Measurements from ENCODE around the gene NOC2L.
"Not testable (repeated sequence)": the region's sequence is repeated elsewhere in the genome, so short reads cannot be mapped to it uniquely, and the experiment has no call there.

The NOC2L gene

GRCh38 chr1:960363-961131 is 1.5 kb upstream of the NOC2L start, which contains the start of gene KLHL17:
Gene KLHL17 (plus strand): TSS chr1:960584. CDS start chr1:960694, 110 bp downstream.
- DNase-seq, result peak; percentile 63

DNA sequence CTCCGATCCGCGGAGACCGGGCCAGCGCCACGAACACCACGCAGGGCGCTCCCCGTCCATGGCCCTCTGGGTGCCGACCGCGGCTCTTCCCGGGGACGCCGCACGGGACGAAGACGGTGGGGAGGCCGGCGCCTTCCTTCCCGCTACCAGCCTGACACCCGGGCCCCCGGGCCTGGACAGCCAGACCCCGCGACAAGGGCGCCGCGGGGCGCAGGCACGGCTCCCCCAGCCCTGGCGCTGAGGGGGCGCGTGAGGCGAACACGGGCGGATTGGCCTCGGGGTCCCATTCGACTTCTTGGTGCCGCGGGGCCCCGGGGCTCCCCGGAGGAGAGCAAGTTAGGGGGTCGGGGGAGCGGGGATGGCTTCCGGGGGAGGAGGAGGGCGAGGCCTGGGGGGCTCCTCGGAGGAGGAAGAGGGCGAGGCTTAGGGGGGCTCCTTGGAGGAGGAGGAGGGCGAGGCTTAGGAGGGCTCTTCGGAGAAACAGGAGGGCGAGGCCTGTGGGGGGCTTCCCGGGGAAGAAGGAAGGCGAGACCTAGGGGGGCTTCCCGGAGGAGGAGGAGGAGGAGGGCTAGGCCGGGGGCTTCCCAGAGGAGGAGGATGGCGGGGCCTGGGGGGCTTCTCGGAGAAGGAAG is 791 bp upstream of the NOC2L start:
- DNase-seq, result no peak

DNA sequence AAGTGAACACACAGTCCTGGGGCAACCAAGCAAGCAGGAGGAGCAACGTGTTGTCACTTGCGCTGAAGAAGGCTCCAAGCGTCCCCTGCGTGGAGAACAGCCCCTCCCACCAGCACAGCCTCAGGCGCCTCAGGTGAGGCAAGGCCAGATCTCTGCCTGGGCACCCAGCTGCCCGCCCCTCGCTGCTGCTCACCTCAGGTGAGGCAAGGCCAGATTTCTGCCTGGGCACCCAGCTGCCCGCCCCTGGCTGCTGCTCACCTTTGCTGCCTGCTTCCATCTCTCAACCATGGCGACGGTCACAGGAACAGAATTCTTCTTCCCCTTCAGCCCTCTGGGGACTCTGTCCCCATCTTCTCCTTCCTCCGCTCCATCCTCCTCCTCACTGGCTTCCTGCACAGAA is 2.4 kb downstream of the NOC2L start:
- no peak for DNase-seq

DNA sequence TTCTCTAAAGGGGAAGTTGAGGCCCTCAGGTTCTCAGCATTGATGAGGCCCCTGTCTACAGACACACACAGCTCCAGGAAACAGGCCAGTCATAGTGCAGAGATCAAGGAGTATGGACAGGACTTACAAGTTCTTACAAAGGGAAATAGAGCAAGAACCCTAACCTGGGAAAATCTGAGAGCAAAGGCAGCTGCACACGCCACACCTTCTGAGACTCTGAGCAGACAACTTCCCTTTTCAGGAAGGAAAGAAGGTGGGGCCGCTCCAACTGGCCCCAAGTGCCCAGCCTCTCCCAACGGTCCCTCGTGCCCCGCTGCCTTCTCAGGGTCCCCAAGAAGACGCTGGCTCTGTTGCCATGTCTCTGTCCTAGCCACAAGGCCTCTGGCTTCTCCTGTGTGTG is 3.6 kb downstream of the NOC2L start:
- no peak for DNase-seq

DNA sequence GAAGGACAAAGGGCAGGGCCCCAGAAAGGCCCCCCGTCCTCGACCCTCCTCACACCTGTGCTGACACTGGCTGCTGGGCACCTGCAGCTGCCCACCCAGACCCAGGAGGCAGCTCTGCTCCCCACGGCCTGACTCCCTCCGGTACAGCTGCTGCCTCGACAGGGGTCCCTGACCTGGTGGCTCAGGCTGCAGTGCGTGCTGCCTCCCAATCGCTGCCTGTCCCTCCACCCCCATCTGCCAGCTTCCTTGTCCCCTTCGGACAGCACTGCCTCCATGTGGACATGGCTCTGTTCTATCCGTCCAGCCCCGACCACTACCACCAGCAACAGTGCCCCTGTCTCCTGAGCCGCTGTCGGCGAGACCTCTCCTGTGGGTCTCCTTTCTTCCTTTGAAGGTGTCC is 4.1 kb downstream of the NOC2L start:
- no peak for DNase-seq

DNA sequence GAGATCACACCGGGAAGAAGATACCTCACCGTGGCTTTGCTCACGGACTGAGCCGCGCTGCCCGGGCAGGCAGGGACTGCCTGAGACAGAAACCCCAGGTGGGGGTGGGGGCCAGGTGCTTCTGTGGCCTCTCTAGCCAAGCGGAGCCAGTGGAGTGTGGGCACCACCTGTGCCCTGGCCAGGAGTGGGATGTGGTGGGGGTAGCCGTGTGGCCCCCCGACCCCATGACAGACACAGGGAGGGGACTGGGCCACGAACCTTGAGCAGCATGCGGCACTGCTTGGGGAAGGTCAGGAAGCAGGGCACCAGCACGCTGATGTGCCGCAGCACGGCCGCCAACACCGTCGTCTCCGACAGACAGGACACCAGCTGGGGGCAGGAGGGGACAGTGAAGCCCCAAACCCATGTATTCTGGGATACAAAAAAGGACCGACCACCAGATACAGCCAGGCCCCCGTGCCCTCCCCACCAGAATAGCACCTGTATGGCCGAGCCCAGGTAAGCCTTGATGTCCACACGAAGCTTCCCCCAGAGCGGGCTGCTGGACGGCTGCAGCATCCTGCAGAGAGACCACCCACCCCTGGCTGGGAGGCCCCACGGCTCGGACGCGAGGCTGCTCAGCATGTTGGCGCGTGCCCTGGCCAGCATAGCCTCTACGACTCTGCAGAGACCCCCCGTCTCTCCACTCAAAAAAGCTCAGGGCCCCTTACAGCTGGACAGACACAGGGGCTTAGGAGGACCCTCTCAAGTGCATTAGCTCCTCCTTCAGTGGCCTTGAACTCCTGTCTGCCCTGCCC is 5.3 kb downstream of the NOC2L start:
- DNase-seq, result no peak

- DNase-seq, result no peak
Measured at GRCh38 chr1:952603-953002, 6.5 kb downstream of the NOC2L start.

GRCh38 chr1:952201-952600 is 6.9 kb downstream of the NOC2L start:
- DNase-seq, result no peak

- no peak for DNase-seq
Measured at GRCh38 chr1:951364-951763, 7.7 kb downstream of the NOC2L start.

GRCh38 chr1:950881-951280 is 8.2 kb downstream of the NOC2L start:
- no peak for DNase-seq

DNA sequence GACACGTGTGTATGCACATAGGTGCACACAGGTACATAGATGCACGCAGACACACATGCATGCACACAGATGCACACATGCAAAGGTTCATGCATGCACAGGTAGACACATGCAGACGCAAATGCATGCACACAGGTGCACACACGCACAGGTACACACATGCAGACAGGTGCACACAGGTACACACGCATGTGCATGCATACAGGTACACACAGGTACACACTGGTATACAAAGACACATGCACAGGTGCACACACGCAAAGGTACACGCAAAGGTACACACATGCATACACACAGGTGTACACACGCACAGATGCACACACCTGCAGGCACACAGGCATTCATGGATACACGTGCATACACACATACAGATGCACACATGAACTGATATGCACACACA is 8.8 kb downstream of the NOC2L start:
- DNase-seq, result no peak

DNA sequence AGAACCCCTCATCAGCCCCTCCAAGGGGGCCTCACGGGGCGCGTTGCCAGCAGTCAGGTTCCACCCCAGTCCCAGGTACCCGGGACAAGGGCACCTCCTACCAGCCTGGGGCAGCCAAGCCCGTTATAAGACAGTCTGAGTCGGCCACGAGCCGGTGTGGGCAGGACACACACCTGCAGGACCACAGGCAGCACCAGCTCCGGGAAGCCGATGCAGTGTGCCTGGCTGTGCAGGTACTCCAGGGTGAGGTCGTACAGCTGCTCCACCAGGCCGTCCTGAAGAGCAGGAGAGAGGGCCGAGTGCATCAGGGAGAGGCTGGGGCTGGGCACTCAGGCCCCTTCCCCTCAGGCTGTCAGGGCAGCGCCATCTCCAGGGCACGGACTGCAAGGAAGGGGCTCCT is 11.1 kb downstream of the NOC2L start:
- no peak for DNase-seq

DNA sequence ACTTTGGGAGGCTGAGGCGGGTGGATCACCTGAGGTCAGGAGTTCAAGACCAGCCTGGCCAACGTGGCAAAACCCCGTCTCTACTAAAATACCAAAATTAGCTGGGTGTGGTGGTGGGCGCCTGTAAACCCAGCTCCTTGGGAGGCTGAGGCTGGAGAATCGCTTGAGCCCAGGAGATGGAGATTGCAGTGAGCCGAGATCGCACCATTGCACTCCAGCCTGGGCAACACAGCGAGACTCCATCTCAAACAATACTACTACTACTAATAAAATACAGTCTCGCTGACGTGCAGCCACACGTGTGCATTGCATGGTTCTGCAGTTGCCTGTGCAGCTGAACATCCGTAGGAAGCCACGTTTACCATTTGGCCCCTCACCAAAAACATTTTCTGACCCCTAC is 12.2 kb downstream of the NOC2L start:
- DNase-seq, result not testable (repeated sequence)

DNA sequence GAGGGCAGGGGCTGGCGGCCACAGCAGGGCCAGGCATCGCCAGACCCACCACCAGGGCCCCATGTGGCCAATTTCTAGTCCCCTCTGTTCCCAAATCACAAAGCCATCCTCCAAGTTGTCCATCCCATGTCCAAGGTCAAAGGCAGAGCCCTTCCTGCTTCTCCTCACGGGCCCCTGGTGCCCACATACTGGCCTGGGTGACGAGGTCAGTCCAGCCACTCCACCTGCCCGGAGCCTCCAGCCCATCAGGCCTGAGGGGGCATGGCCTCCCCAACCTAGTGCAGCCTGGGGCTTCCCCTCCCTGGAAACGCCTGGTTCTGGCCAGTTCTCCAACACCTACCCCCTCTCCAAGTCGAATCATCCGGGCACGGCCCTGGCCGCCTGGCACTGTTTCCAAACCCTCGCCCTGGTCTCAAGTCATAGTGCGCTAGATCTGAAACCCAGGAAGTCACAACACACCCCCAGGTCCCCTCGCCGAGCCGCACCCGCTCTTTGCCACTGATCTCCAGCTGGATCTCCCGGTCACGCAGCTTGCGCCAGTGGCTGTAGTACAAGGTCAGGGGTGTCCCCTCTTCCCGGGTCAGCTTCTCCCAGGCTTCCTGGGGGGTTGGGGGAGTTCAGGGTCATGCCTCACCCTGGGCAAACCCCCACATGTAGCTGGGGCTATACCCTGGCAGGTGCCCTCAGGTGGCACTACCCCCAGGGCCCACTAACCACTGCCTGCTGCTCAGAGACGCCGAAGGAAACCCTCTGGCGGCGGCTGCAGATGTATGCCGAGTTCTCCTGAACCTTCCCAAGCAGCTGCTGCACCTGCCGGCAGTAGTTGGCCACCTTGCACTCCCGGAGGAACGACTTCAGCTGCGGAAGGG is 13.1 kb downstream of the NOC2L start:
- no peak for DNase-seq

DNA sequence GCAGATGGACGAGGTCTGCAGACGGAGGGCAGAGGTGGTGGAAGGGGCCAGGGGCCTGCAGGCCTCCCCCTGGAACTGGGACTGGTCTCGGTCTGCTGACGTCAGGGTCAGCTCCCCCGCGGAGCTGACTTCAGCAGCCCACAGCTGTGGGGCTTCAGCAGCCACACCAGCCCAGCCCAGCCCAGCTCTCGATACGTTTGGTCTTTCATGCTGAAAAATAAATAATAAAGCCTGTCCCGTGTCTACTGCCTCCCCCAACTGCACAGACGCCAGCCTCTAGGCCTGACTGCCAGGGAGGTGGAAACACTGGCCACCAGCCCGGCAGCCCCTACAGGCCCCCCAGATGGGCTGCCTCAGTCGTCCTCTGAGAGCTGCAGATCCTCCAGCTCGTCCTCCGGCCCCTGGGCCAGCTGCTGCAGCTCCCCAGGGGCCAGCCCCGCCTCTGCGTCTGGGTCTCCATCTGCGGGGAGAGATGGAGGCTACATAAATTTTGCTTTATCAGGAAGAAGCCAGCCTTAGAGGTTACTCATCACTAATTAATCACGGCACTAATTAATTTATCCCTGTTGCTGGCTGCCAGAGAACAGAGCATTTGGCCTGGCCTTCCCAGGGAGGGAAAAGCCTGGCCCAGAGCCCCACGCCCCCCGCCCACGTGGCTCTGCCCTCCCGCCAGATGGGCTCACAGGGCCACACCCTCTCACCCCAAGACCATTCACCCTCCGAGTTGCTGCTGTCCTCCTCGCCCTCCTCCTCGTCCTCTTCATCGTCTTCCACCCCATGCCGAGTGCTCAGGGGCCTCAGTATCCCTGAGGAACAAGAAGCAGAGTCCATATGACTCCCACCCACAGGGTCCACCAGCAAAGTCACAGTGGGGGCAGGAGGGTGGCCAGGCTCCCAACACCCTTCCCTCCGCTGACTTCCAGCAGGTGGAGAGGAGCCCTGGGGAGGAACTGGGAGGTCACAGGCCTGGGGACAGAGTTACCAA is 14.4 kb downstream of the NOC2L start:
- DNase-seq, result no peak

GRCh38 chr1:943545-944340 is 15.3 kb downstream of the NOC2L start:
- no peak for DNase-seq

- DNase-seq, result no peak
Measured at GRCh38 chr1:942864-943533, 16.1 kb downstream of the NOC2L start.

- no peak for DNase-seq
Measured at GRCh38 chr1:942411-942821, 16.6 kb downstream of the NOC2L start.

DNA sequence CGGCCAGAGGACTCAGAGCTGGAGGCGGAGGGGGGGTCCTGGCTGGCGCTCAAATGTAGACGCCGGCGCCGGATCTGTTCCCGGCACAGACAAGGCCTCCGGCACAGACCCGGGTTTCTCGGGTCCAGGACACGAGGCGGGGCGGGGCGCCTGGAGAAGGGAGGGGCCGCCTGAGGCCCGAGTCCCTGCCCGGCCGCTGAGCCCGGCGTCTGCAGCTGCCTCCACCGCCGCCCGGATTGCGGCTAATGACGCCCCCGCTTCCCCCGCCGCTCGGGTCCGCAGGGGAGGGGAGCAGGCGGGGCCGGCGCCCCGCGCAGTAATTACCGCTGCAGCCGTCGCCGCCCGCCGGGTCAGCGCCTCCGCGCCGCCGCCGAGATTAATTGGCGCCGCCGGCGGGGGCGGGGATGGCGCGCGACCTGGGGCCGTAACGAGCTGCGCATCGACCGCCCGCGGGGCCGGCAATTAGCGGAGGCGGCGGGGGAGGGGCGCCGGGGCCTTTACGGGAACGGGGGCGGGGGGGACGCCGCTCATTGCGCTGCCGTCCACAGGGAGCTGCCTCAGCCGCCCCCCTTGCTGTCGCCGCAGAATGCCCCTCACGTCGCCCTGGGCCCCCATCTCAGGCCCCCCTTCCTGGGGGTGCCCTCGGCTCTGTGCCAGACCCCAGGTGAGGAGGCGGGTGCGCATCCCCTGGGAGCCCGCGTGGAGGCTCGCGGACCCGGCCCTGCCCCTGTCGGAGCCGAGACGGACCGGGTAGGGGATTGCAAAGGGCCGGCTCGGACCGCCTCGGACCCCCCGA is 17.3 kb downstream of the NOC2L start:
- DNase-seq, result peak; percentile 29
